Muscle layer of colon (tissue), 2 donors: ENCODE measurements around the gene KLF7.
A peak's percentile ranks its signal among the peaks of the same experiment; 100 is the strongest.

Experiments
- H3K27ac ChIP-seq: one replicate; pipeline ENCODE4 v1.7.0; 2013; ENCODE audit warnings: low read depth, mild to moderate bottlenecking, low read length, moderate library complexity
- H3K27me3 ChIP-seq, 2 donors: one replicate each; pipeline ENCODE4 v1.7.0; 2013; ENCODE audit warnings: low read length in 2 of 2, mild to moderate bottlenecking in 2 of 2; ENCODE audit not compliant: insufficient read depth in 2 of 2, control insufficient read depth in 1 of 2
- H3K36me3 ChIP-seq: one replicate; pipeline ENCODE4 v1.7.0; 2013; ENCODE audit warnings: mild to moderate bottlenecking, low read length; ENCODE audit not compliant: insufficient read depth
- H3K4me1 ChIP-seq: one replicate; pipeline ENCODE4 v1.7.0; 2013; ENCODE audit warnings: mild to moderate bottlenecking, low read length; ENCODE audit not compliant: insufficient read depth
- H3K4me3 ChIP-seq, 2 donors: one replicate each; pipeline ENCODE4 v1.7.0; 2013; ENCODE audit warnings: low read length in 2 of 2, low read depth in 1 of 2, mild to moderate bottlenecking in 1 of 2, moderate library complexity in 1 of 2
- H3K9ac ChIP-seq: one replicate; pipeline ENCODE4 v1.7.0; 2013; ENCODE audit warnings: low read length
- H3K9me3 ChIP-seq: one replicate; pipeline ENCODE4 v1.7.0; 2013; ENCODE audit warnings: mild to moderate bottlenecking, low read length
- donor health status: abdominal sarcoma.
- donor health status: Adenocarcinoma of cecum.

The KLF7 gene

GRCh38 chr2:207165121-207166038 lies at the start of gene KLF7:
Gene KLF7 (minus strand): TSS chr2:207165948. CDS start chr2:207165568, 380 bp downstream.
- peak within 1 kb of the TSS; percentile 78 to 88 for H3K4me3 ChIP-seq
- H3K9me3 ChIP-seq = no peaks in the 10 kb centered on the region
- H3K36me3 ChIP-seq = no peaks in the 10 kb centered on the region
- peak within 1 kb of the TSS; percentile 97 for H3K9ac ChIP-seq
- H3K27me3 ChIP-seq = no peaks in the 10 kb centered on the region
- peaks cover 40% of the 10 kb centered on the region for H3K4me1 ChIP-seq
- peak within 1 kb of the TSS; percentile 97 for H3K27ac ChIP-seq

DNA sequence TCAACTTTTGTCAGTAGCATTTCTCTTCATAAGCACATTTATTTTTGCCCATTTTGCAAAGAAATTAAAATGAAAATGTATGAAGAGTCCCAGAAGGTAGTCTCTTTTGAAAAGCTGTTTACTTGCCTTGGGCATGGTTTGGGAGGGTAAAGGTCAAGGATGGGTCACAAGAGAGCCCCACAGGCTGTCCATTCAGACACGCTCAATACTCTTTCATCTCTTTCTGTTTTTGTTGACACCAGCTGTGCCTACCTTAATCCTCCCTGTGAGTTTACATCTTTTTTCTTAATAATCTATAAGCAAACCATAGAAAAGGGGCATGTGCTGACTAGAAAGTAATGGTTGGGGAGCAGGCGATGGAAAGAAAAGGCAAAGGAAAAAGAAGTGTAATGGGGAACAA lies 49.6 kb upstream of the KLF7 start:
- H3K36me3 ChIP-seq = no peaks in the 10 kb centered on the region

DNA sequence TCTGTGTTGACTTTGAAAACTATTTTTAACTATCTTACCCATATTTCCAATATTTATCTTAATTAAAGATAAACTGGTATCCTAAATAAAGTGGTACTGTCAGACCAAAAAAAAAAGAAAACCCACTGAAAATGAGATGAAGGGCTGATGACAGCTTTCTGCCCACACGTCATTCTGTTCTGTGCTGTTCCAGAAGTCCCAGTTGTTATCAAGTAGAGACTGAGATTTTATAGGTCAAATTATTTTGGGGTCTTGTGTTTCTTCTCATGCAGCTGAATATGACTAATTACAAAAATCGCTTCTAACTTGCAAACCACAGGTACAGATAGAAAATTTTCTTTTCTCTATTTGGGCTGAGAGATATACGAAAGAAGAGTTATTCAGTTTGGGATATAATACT lies 48.7 kb upstream of the KLF7 start:
- Histone ChIP-seq H3K4me3 (no peak overlapping the region), H3K27me3 (no peaks in the 10 kb centered on the region), H3K9ac (no peak overlapping the region), H3K9me3 (no peaks in the 10 kb centered on the region), H3K4me1 (no peaks in the 10 kb centered on the region), H3K36me3 (no peaks in the 10 kb centered on the region), H3K27ac (no peak overlapping the region)

More for the DNA sequence above, 49.6 kb upstream of the KLF7 start:
- H3K4me3 ChIP-seq = no peak overlapping the region
- H3K4me1 ChIP-seq = no peaks in the 10 kb centered on the region
- H3K9ac ChIP-seq = no peak overlapping the region
- H3K27me3 ChIP-seq = no peaks in the 10 kb centered on the region
- no peaks in the 10 kb centered on the region for H3K9me3 ChIP-seq
- no peak overlapping the region for H3K27ac ChIP-seq

GRCh38 chr2:207206011-207206410 lies 40.3 kb upstream of the KLF7 start:
- H3K9me3 ChIP-seq = no peaks in the 10 kb centered on the region
- H3K4me1 ChIP-seq = no peaks in the 10 kb centered on the region
- no peak overlapping the region for H3K27ac ChIP-seq
- H3K27me3 ChIP-seq = no peaks in the 10 kb centered on the region
- no peak overlapping the region for H3K9ac ChIP-seq
- no peaks in the 10 kb centered on the region for H3K36me3 ChIP-seq
- no peak overlapping the region for H3K4me3 ChIP-seq

- H3K9ac ChIP-seq = no peak overlapping the region
- no peak overlapping the region for H3K4me3 ChIP-seq
- no peaks in the 10 kb centered on the region for H3K9me3 ChIP-seq
- no peaks in the 10 kb centered on the region for H3K36me3 ChIP-seq
- no peaks in the 10 kb centered on the region for H3K4me1 ChIP-seq
- no peaks in the 10 kb centered on the region for H3K27me3 ChIP-seq
- no peak overlapping the region for H3K27ac ChIP-seq
Measured at GRCh38 chr2:207205173-207205957, 39.6 kb upstream of the KLF7 start.

GRCh38 chr2:207203056-207203455 lies 37.3 kb upstream of the KLF7 start:
- no peak overlapping the region for H3K9ac ChIP-seq
- H3K9me3 ChIP-seq = no peaks in the 10 kb centered on the region
- no peaks in the 10 kb centered on the region for H3K36me3 ChIP-seq
- H3K4me3 ChIP-seq = no peak overlapping the region
- H3K27me3 ChIP-seq = no peaks in the 10 kb centered on the region
- no peak overlapping the region for H3K27ac ChIP-seq
- no peaks in the 10 kb centered on the region for H3K4me1 ChIP-seq

GRCh38 chr2:207202645-207203044 lies 36.9 kb upstream of the KLF7 start:
- H3K9me3 ChIP-seq = no peaks in the 10 kb centered on the region
- no peak overlapping the region for H3K9ac ChIP-seq
- H3K27me3 ChIP-seq = no peaks in the 10 kb centered on the region
- H3K4me3 ChIP-seq = no peak overlapping the region
- no peaks in the 10 kb centered on the region for H3K36me3 ChIP-seq
- no peaks in the 10 kb centered on the region for H3K4me1 ChIP-seq
- H3K27ac ChIP-seq = no peak overlapping the region

DNA sequence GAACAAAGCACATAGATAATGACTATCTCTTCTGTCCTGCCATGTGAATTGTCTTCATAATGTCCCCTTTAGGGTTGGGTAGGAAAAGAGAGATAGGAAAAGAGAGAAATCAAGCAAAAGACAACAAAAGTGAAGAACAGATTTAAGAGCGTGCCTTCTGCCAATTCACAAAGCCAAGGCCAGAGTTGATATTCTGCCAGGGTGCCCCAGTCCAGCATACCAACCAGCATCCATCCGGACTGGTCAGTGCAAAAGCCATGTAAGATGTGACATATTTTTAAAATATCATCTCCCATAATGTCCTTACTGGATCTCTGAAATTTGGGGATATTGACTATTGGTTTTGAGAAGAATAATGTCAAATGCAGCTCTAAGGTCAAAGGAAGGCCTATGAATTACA lies 35.7 kb upstream of the KLF7 start:
- H3K27me3 ChIP-seq = no peaks in the 10 kb centered on the region
- no peak overlapping the region for H3K9ac ChIP-seq
- H3K9me3 ChIP-seq = no peaks in the 10 kb centered on the region
- no peaks in the 10 kb centered on the region for H3K36me3 ChIP-seq
- no peak overlapping the region for H3K27ac ChIP-seq
- no peak overlapping the region for H3K4me3 ChIP-seq
- no peaks in the 10 kb centered on the region for H3K4me1 ChIP-seq

DNA sequence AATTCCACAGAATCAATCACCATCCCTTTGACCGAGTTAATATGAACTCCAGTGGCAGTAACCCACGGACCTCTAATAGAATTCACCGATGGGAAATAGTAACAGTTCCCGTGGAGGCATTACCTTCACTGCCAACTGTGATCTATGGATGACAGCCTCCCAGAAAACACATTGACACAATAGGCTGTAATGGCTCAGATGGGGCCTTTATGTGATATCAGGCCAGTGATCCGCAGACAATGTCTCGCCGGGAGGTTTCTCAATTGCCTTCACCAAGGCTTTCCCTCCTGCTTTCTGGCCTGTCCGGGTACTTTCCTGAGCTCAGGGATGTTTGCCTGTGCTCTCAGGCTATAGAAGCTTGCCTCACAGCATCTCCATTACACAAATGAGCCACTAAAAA lies 34.4 kb upstream of the KLF7 start:
- Histone ChIP-seq H3K4me3 (no peak overlapping the region), H3K27ac (no peak overlapping the region), H3K9me3 (no peaks in the 10 kb centered on the region), H3K27me3 (no peaks in the 10 kb centered on the region), H3K9ac (no peak overlapping the region), H3K4me1 (no peaks in the 10 kb centered on the region), H3K36me3 (no peaks in the 10 kb centered on the region)

DNA sequence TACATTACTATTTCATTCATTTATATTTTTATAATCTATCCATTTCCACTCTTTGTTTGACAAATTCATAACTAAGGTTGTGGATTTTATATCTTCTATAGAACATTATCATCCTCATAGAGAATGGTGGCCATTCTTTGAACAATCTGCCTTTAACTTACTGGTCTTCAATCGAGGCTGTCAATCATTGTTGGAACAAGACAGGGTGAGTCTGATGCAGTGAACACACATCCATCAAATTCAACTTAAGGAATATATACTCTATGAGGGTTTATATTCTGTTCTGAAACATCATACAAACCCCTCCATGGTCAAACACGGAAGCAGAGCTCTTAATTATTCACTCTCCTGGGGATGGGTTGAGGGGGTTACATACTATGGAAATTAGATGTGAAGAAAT lies 28.3 kb upstream of the KLF7 start:
- no peaks in the 10 kb centered on the region for H3K4me1 ChIP-seq
- no peak overlapping the region for H3K27ac ChIP-seq
- H3K27me3 ChIP-seq = no peaks in the 10 kb centered on the region
- H3K4me3 ChIP-seq = no peak overlapping the region
- no peak overlapping the region for H3K9ac ChIP-seq
- no peaks in the 10 kb centered on the region for H3K9me3 ChIP-seq
- H3K36me3 ChIP-seq = no peaks in the 10 kb centered on the region

DNA sequence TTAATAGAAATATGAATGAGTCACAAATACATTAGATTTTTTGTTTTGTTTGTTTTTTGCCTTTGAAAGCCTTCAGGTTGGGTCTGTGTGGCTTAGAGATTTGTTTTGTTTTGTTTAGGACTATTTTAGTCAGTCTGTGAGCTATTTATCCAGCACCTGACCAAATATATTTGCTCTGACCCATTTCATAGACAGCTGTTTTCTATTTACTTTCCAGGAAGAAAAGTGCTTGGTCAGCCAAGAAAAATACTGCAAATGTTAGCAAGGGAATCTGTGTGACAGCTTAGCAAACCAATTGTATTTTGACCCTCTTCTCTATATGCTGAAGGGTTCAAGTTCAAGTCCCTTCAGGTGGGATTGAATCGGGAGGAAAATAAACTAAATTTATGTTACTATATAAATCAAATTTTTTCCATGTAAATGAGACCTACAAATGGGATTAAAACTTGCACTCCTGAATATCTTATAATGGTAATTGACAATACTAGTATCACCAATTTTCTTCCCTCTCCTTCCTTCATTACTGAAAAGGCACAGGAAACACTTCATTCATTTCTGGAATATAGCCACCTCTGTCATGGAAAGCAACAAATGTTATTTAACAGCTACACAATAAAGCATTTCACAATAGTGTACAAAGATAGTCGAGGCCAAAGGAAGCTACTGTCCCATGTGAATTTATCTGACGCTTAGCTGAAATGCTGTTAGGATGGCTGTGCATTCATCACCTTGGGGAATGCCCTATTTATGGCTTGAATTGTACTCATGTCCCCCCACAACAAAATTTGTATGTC lies 23.1 kb upstream of the KLF7 start:
- H3K4me1 ChIP-seq = no peaks in the 10 kb centered on the region
- no peak overlapping the region for H3K4me3 ChIP-seq
- no peak overlapping the region for H3K9ac ChIP-seq
- no peaks in the 10 kb centered on the region for H3K9me3 ChIP-seq
- no peak overlapping the region for H3K27ac ChIP-seq
- H3K36me3 ChIP-seq = no peaks in the 10 kb centered on the region
- no peaks in the 10 kb centered on the region for H3K27me3 ChIP-seq
